Neural cell (in vitro differentiated cells): ENCODE measurements around the gene ZSCAN16. TPM values are rescaled to one million over a fixed set of nuclear protein-coding genes. Genes with fewer than 3 reads are reported as not detected.

Experiments used
- H2AFZ ChIP-seq: fragments of 200-600, 300-800 bp; sonication (generic), shearing (Covaris generic); 2 replicates; pipeline ENCODE4 v1.6.0; 2014; ENCODE audit warnings: low read depth, mild to moderate bottlenecking, antibody characterized with exemption, low read length, moderate library complexity
- H3F3A ChIP-seq: fragments of 200-600 bp; shearing (Covaris generic); 2 replicates; pipeline ENCODE4 v1.6.1; 2016; ENCODE audit warnings: mild to moderate bottlenecking, moderate library complexity, mixed read lengths, antibody characterized with exemption, low read length; ENCODE audit not compliant: insufficient read depth, poor library complexity, severe bottlenecking
- H3K27ac ChIP-seq: fragments of 200-600, 300-800 bp; sonication (generic), shearing (Covaris generic); 2 replicates; pipeline ENCODE4 v1.5.1; 2014; ENCODE audit warnings: mild to moderate bottlenecking, low read length, moderate library complexity
- H3K27me3 ChIP-seq: fragments of 300-800, 200-600 bp; sonication (generic), shearing (Covaris generic); 2 replicates; pipeline ENCODE4 v1.6.0; 2014; ENCODE audit warnings: mild to moderate bottlenecking, low read depth, low read length, moderate library complexity; ENCODE audit not compliant: insufficient read depth
- H3K36me3 ChIP-seq: fragments of 300-800, 200-600 bp; sonication (generic), shearing (Covaris generic); 2 replicates; pipeline ENCODE4 v1.5.1; 2014; ENCODE audit warnings: mild to moderate bottlenecking, antibody characterized with exemption, low read length, moderate library complexity; ENCODE audit not compliant: insufficient read depth
- H3K4me2 ChIP-seq: fragments of 300-800, 200-600 bp; sonication (generic), shearing (Covaris generic); 2 replicates; pipeline ENCODE4 v1.6.0; 2014; ENCODE audit warnings: mild to moderate bottlenecking, low read length
- H3K4me3 ChIP-seq: fragments of 300-800, 200-600 bp; sonication (generic), shearing (Covaris generic); 2 replicates; pipeline ENCODE4 v1.5.1; 2014; ENCODE audit warnings: mild to moderate bottlenecking, low read length, moderate library complexity
- H3K79me2 ChIP-seq: fragments of 200-600 bp; shearing (Covaris generic); replicated peaks from 2 replicates; pipeline ENCODE4 v1.6.0; 2014; ENCODE audit warnings: mild to moderate bottlenecking, low read length, moderate library complexity; ENCODE audit not compliant: insufficient read depth
- H3K9ac ChIP-seq: fragments of 300-800, 200-600 bp; sonication (generic), shearing (Covaris generic); 2 replicates; pipeline ENCODE4 v1.6.1; 2016; ENCODE audit warnings: mild to moderate bottlenecking, low read length, mixed read lengths
- H3K9me2 ChIP-seq: fragments of 200-600 bp; shearing (Covaris generic); 2 replicates; pipeline ENCODE4 v1.6.1; 2016; ENCODE audit warnings: mild to moderate bottlenecking, low read length, mixed read lengths; ENCODE audit not compliant: insufficient read depth
- H3K9me3 ChIP-seq: fragments of 200-600, 300-800 bp; sonication (generic), shearing (Covaris generic); 2 replicates; pipeline ENCODE4 v1.6.1; 2016; ENCODE audit warnings: mild to moderate bottlenecking, mixed run types, low read length, moderate library complexity, mixed read lengths
- H4K20me1 ChIP-seq: fragments of 200-600 bp; shearing (Covaris generic); 2 replicates; pipeline ENCODE4 v1.6.1; 2016; ENCODE audit warnings: mild to moderate bottlenecking, mixed run types; ENCODE audit not compliant: insufficient read depth
- EP300 ChIP-seq: fragments of 450-650 bp; conservative IDR thresholded peaks from 2 replicates; pipeline ENCODE4 v1.6.1; 2014; ENCODE audit warnings: antibody characterized with exemption, mild to moderate bottlenecking, moderate library complexity; ENCODE audit not compliant: poor library complexity, severe bottlenecking
- EZH2 ChIP-seq: fragments of 200-600, 300-800 bp; shearing (Covaris generic), sonication (generic); IDR thresholded peaks from 2 replicates; pipeline ENCODE4 v1.6.1; 2014; ENCODE audit warnings: antibody characterized with exemption, low read length, borderline replicate concordance, mild to moderate bottlenecking; ENCODE audit not compliant: insufficient read depth, poor library complexity, severe bottlenecking
- MXI1 ChIP-seq: fragments of 450-650 bp; conservative IDR thresholded peaks from 2 replicates; pipeline ENCODE4 v1.6.1; 2014; ENCODE audit warnings: antibody characterized with exemption, mild to moderate bottlenecking; ENCODE audit not compliant: poor library complexity, severe bottlenecking
- POLR2AphosphoS5 ChIP-seq: IDR thresholded peaks from 2 replicates; pipeline ENCODE4 v1.6.1; 2012
- RAD21 ChIP-seq: fragments of 450-650 bp; conservative IDR thresholded peaks from 2 replicates; pipeline ENCODE4 v1.6.1; 2014; ENCODE audit warnings: antibody characterized with exemption, mild to moderate bottlenecking, moderate library complexity
- REST ChIP-seq: IDR thresholded peaks from 2 replicates; pipeline ENCODE4 v1.6.1; 2012; ENCODE audit warnings: borderline replicate concordance
- SMC3 ChIP-seq: fragments of 450-650 bp; conservative IDR thresholded peaks from 2 replicates; pipeline ENCODE4 v1.6.1; 2014; ENCODE audit warnings: antibody characterized with exemption, mild to moderate bottlenecking, moderate library complexity; ENCODE audit not compliant: poor library complexity
- TAF1 ChIP-seq: IDR thresholded peaks from 2 replicates; pipeline ENCODE4 v1.6.1; 2012; ENCODE audit warnings: low read depth
- polyA plus RNA-seq: library from polyadenylated mRNA; depleted of rRNA; stranded (reverse); fragments of >200 nt; gene quantifications from 2 replicates; pipeline ENCODE4 v1.2.3, GENCODE V29; 2014
- TF ChIP-seq, protein P1 (sequence below): fragments of 450-650 bp; IDR thresholded peaks from 2 replicates; pipeline ENCODE4 v1.5.1; 2014; ENCODE audit warnings: antibody characterized with exemption, mild to moderate bottlenecking, moderate library complexity; ENCODE audit not compliant: poor library complexity, severe bottlenecking

Gene ZSCAN16
- polyA plus RNA-seq, 1 donor from 2014 or later: 31.9 TPM

DNA sequence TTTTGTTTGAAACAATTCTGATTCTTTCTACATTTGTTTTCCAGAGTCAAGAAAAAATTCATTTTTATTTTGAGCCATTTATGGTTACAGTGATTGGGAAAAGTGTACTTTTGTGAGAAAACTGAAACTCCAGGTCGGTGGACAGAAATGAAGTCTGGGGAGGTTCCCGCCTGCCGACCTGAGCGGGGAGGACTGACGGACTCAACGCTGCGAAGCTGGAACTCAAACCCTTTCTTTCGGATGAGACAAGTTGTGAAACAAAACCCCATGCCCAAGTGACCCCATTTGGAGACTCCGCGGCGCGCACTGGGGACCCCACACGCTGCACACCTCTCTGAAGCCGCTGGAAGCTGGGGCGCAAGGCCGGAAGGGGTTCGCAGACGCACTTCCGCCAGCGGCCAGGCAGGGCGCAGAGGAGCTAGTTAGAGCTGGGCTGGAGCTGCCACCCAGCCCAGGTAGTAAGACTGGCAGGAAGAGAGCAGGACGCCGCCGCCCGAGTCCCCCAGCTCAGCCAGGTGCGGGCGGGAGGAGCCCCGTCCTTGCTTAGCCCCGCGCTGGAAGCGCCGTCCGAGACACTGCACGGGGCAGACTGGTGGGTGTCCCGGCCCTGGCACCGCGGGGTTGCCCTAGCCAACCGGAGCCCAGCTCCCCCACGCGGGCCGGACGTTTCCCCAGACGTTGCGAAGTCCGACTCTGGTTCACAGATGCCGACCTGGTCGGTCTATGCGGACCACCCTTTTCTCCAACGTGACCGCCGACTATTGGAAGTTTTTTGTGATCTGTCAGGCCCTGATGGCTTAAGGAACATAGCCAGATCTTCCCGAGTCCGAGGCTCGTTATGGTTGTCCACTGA is 19.8 kb upstream of the ZSCAN16 start:
- H2AFZ ChIP-seq: peak overlapping the region; percentile 69

GRCh38 chr6:28105245-28105639 is 19.2 kb upstream of the ZSCAN16 start:
- Histone ChIP-seq H3K9me2 (no peaks in the 10 kb centered on the region), H3K27me3 (no peaks in the 10 kb centered on the region), H3K4me2 (peak overlapping the region; percentile 80), H4K20me1 (no peaks in the 10 kb centered on the region), H3K9ac (peak overlapping the region; percentile 73), H3K36me3 (no peaks in the 10 kb centered on the region), H3K79me2 (no peaks in the 10 kb centered on the region), H2AFZ (peak overlapping the region; percentile 69), H3F3A (peaks cover 3% of the 10 kb centered on the region), H3K4me3 (peak overlapping the region; percentile 92), H3K9me3 (no peaks in the 10 kb centered on the region), H3K27ac (no peak overlapping the region)
- no peak for TF ChIP-seq SMC3
- no peak for TF ChIP-seq RAD21
- no peak for TF ChIP-seq REST
- no peak for TF ChIP-seq EZH2
- no peak for TF ChIP-seq TAF1
- no peak for TF ChIP-seq POLR2AphosphoS5

More for the DNA sequence above, 19.8 kb upstream of the ZSCAN16 start:
- no peaks in the 10 kb centered on the region for H3K79me2 ChIP-seq
- H3K4me3 ChIP-seq: peak overlapping the region; percentile 92
- no peaks in the 10 kb centered on the region for H3K9me2 ChIP-seq
- H3K27ac ChIP-seq: no peak overlapping the region
- H3K27me3 ChIP-seq: no peaks in the 10 kb centered on the region
- no peaks in the 10 kb centered on the region for H3K9me3 ChIP-seq
- H3K36me3 ChIP-seq: no peaks in the 10 kb centered on the region
- peaks cover 3% of the 10 kb centered on the region for H3F3A ChIP-seq
- H3K9ac ChIP-seq: peak overlapping the region; percentile 73
- H4K20me1 ChIP-seq: no peaks in the 10 kb centered on the region
- peak; percentile 64 for TF ChIP-seq POLR2AphosphoS5
- TF ChIP-seq MXI1: peak; percentile 55
- peak; percentile 52 for TF ChIP-seq RAD21
- peak; percentile 42 for TF ChIP-seq TAF1
- peak; percentile 58 for TF ChIP-seq SMC3
- no peak for TF ChIP-seq EZH2
- TF ChIP-seq REST: peak; percentile 29
- TF ChIP-seq, protein P1, sequence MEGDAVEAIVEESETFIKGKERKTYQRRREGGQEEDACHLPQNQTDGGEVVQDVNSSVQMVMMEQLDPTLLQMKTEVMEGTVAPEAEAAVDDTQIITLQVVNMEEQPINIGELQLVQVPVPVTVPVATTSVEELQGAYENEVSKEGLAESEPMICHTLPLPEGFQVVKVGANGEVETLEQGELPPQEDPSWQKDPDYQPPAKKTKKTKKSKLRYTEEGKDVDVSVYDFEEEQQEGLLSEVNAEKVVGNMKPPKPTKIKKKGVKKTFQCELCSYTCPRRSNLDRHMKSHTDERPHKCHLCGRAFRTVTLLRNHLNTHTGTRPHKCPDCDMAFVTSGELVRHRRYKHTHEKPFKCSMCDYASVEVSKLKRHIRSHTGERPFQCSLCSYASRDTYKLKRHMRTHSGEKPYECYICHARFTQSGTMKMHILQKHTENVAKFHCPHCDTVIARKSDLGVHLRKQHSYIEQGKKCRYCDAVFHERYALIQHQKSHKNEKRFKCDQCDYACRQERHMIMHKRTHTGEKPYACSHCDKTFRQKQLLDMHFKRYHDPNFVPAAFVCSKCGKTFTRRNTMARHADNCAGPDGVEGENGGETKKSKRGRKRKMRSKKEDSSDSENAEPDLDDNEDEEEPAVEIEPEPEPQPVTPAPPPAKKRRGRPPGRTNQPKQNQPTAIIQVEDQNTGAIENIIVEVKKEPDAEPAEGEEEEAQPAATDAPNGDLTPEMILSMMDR: peak; percentile 79
- no peak for TF ChIP-seq EP300
- H3K4me2 ChIP-seq: peak overlapping the region; percentile 80
